Activated CD8-positive, alpha-beta T cell treated with anti-CD3 and anti-CD28 coated beads, Interleukin-2, amount 10 ng/mL, durations not matched to agents 7 days and 5 days (primary cell): Measurements from ENCODE around the gene PRDM12. TPM values are rescaled to one million over a fixed set of nuclear protein-coding genes. Genes with fewer than 3 reads are reported as not detected.
"Not testable (repeated sequence)": the region's sequence is repeated elsewhere in the genome, so short reads cannot be mapped to it uniquely, and the experiment has no call there.

Source experiments
- ATAC-seq: fragments of 150-1000 bp; cut with Tn5 transposase; one replicate; pipeline ENCODE4 v1.10.0; 2021; ENCODE audit warnings: moderate library complexity
- CTCF ChIA-PET: fragments of 350-600 bp; sonication (Branson Sonifier 250); formaldehyde crosslinking; loops from one replicate; lab custom pipeline; 2021; ENCODE audit warnings: antibody characterized with exemption; lab: Charles Lee
- POLR2A ChIA-PET: fragments of 350-600 bp; sonication (Branson Sonifier 250); formaldehyde crosslinking; loops from one replicate; lab custom pipeline; 2021; ENCODE audit warnings: antibody characterized with exemption; lab: Charles Lee
- DNase-seq: peaks from one replicate; pipeline ENCODE4 v3.0.0-alpha.2; 2020
- H3K27ac Mint-ChIP-seq: one replicate; pipeline ENCODE4 v1.8.0; 2021; ENCODE audit warnings: mild to moderate bottlenecking, mixed read lengths
- H3K27me3 Mint-ChIP-seq: one replicate; pipeline ENCODE4 v1.8.0; 2021; ENCODE audit warnings: low read depth, mixed read lengths
- H3K36me3 Mint-ChIP-seq: one replicate; pipeline ENCODE4 v1.8.0; 2021; ENCODE audit warnings: low read depth, mixed read lengths
- H3K4me1 Mint-ChIP-seq: one replicate; pipeline ENCODE4 v1.8.0; 2021; ENCODE audit warnings: low read depth, mixed read lengths
- H3K4me3 Mint-ChIP-seq: one replicate; pipeline ENCODE4 v1.8.0; 2021; ENCODE audit warnings: mild to moderate bottlenecking, mixed read lengths
- H3K9me3 Mint-ChIP-seq: one replicate; pipeline ENCODE4 v1.8.0; 2022; ENCODE audit warnings: mixed read lengths; ENCODE audit not compliant: insufficient read depth
- total RNA-seq, 2 experiments: library from RNA; stranded (reverse); gene quantifications; one replicate each; pipeline ENCODE4 v1.2.3, GENCODE V29; 2021

PRDM12 gene
- total RNA-seq, 2 experiments from 2014 or later: not detected

- Mint-ChIP-seq H3K9me3 (no peaks in the 10 kb centered on the region), H3K4me3 (no peak overlapping the region), H3K4me1 (peaks cover 17% of the 10 kb centered on the region), H3K27me3 (peaks cover 20% of the 10 kb centered on the region), H3K27ac (no peak overlapping the region), H3K36me3 (no peaks in the 10 kb centered on the region)
- POLR2A ChIA-PET: no interaction called here
- CTCF ChIA-PET: interaction anchor here (1.2 to 1.7 kb wide), 4 partner anchors 8 to 225 kb away, joined by 6 to 17 read pairs (median 6); partner anchors contain the start of gene EXOSC2
- ATAC-seq: no peak
- no peak for DNase-seq
Observed at GRCh38 chr9:130685104-130685503, 20.7 kb downstream of the PRDM12 start.

- H3K36me3 Mint-ChIP-seq, DNase-seq, ATAC-seq, H3K27ac Mint-ChIP-seq, H3K4me3 Mint-ChIP-seq, POLR2A ChIA-PET, H3K9me3 Mint-ChIP-seq: not testable (repeated sequence)
- Mint-ChIP-seq H3K4me1 (peaks cover 22% of the 10 kb centered on the region), H3K27me3 (peaks cover 20% of the 10 kb centered on the region)
- CTCF ChIA-PET: interaction anchor here (1.2 to 1.3 kb wide), 2 partner anchors 15 to 225 kb away, joined by 6 read pairs; no protein-coding TSS in a partner anchor
Observed at GRCh38 chr9:130685945-130686344, 21.6 kb downstream of the PRDM12 start.

- Mint-ChIP-seq H3K27me3 (peaks cover 18% of the 10 kb centered on the region), H3K9me3 (no peaks in the 10 kb centered on the region), H3K4me1 (peaks cover 19% of the 10 kb centered on the region), H3K4me3 (no peak overlapping the region), H3K36me3 (no peaks in the 10 kb centered on the region), H3K27ac (no peak overlapping the region)
- ChIA-PET CTCF (interaction anchor here (1.2 to 1.3 kb wide), 2 partner anchors 14 to 19 kb away, joined by 4 read pairs; no protein-coding TSS in a partner anchor), POLR2A (no interaction called here)
- no peak for ATAC-seq
- DNase-seq: no peak
Observed at GRCh38 chr9:130687615-130688014, 23.2 kb downstream of the PRDM12 start.

DNA sequence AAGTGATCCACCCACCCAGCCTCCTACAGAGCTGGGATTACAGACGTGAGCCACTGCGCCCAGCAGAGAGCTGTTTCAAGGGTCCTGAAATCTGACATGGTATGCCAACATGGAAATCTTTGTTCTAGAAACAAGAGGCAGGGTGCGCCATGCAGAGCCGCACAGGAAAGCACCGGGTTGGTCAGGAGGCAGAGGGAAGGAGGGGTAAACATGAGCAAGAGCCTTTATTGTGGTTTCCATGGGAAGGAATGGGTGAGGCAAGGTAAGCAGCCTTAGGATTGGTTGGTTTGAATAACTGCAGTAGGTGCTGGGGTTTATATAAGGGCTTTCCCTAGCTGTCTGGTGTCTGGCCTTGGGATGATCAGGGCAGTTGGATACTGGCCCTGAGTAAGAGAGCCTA lies 23.7 kb downstream of the PRDM12 start:
- peaks cover 24% of the 10 kb centered on the region for H3K4me1 Mint-ChIP-seq
- DNase-seq: no peak
- no peak overlapping the region for H3K27ac Mint-ChIP-seq
- H3K9me3 Mint-ChIP-seq: no peaks in the 10 kb centered on the region
- no peak overlapping the region for H3K4me3 Mint-ChIP-seq
- peaks cover 18% of the 10 kb centered on the region for H3K27me3 Mint-ChIP-seq
- ATAC-seq: no peak
- ChIA-PET POLR2A (no interaction called here), CTCF (interaction anchor here (1.2 to 1.3 kb wide), 2 partner anchors 13 to 19 kb away, joined by 4 read pairs; no protein-coding TSS in a partner anchor)
- no peaks in the 10 kb centered on the region for H3K36me3 Mint-ChIP-seq

- H3K27me3 Mint-ChIP-seq: peaks cover 18% of the 10 kb centered on the region
- H3K4me3 Mint-ChIP-seq: no peak overlapping the region
- peaks cover 30% of the 10 kb centered on the region for H3K4me1 Mint-ChIP-seq
- H3K27ac Mint-ChIP-seq: no peak overlapping the region
- CTCF ChIA-PET: interaction anchor here (2.5 kb wide), 1 partner anchor 12 kb away, joined by 20 read pairs; no protein-coding TSS in a partner anchor
- H3K36me3 Mint-ChIP-seq: peaks cover 8% of the 10 kb centered on the region
- DNase-seq: no peak
- POLR2A ChIA-PET: no interaction called here
- ATAC-seq: no peak
- no peaks in the 10 kb centered on the region for H3K9me3 Mint-ChIP-seq
Observed at GRCh38 chr9:130689572-130689936, 25.2 kb downstream of the PRDM12 start.

DNA sequence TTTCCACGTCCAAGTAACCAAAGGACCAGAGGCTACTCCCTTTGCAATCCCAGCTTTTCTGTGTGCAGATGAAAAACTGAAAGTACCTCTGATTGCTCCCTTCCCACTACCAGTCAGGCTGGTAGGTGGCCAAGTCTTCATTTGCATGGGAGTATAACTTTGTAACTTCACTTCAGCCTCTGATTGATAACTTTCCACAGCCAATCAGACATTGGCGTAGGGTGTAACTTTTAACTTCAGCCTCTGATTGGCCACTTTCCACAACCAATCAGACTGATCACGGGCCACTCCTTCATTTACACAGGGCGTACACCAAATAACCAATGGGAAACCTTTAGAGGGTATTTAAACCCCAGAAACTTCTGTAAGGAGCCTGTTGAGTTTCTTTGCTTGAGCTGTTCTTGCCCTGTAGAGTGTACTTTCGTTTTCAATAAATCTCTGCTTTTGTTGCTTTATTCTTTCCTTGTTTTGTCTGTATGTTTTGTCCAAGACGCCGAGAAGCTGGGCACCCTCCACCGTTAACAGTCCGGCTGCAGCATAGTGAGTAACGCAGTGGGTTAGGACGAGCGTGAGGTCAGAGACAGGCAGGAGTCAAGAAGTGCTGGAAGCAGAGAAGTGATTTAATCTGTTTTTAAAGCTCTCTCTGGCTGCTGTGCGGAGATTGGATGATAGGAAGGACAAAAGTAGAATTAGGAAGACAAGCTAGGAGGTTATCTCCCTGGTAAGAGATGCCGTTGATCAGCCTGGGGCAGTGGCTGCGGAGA lies 25.7 kb downstream of the PRDM12 start:
- ChIA-PET POLR2A (no interaction called here), CTCF (interaction anchor here (0.7 to 2.5 kb wide), 2 partner anchors 11 to 17 kb away, joined by 3 to 20 read pairs; no protein-coding TSS in a partner anchor)
- ATAC-seq (no peak), DNase-seq (no peak)
- Mint-ChIP-seq H3K27me3 (peaks cover 18% of the 10 kb centered on the region), H3K9me3 (no peaks in the 10 kb centered on the region), H3K4me3 (no peak overlapping the region), H3K4me1 (peaks cover 34% of the 10 kb centered on the region), H3K27ac (no peak overlapping the region), H3K36me3 (peaks cover 11% of the 10 kb centered on the region)

- H3K27ac Mint-ChIP-seq: no peak overlapping the region
- ATAC-seq: no peak
- no peak for DNase-seq
- H3K9me3 Mint-ChIP-seq: no peaks in the 10 kb centered on the region
- peaks cover 28% of the 10 kb centered on the region for H3K36me3 Mint-ChIP-seq
- H3K4me1 Mint-ChIP-seq: peaks cover 50% of the 10 kb centered on the region
- ChIA-PET POLR2A (interaction anchor here (2.2 kb wide), 1 partner anchor 21 kb away, joined by 11 read pairs; no protein-coding TSS in a partner anchor), CTCF (interaction anchor here (1.4 to 3.3 kb wide), 7 partner anchors 8 to 229 kb away, joined by 5 to 34 read pairs (median 17); no protein-coding TSS in a partner anchor)
- H3K4me3 Mint-ChIP-seq: no peak overlapping the region
- peaks cover 15% of the 10 kb centered on the region for H3K27me3 Mint-ChIP-seq
Observed at GRCh38 chr9:130692321-130692720, 27.9 kb downstream of the PRDM12 start.

DNA sequence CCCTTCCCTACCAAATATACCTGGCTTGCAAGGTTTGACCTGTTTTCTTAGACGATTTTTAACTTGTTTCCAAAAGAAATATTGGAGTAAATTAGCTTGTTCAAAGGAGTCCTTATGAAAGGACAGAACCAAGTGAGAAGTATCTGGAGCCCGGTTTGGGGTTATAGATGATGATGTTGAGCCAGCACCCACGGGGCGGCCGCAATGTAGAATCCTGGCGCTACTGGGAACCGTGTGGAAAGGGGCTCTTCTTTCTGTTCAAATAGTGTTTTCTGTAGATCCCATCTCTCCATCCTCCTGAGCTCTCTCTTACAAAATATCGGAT lies 28.7 kb downstream of the PRDM12 start:
- Mint-ChIP-seq H3K9me3 (no peaks in the 10 kb centered on the region), H3K4me1 (peaks cover 54% of the 10 kb centered on the region), H3K27me3 (peaks cover 11% of the 10 kb centered on the region), H3K27ac (peak overlapping the region; percentile 93), H3K4me3 (peak overlapping the region; percentile 96), H3K36me3 (peaks cover 33% of the 10 kb centered on the region)
- DNase-seq (no peak), ATAC-seq (no peak)
- CTCF ChIA-PET: interaction anchor here (0.8 to 3.3 kb wide), 9 partner anchors 9 to 233 kb away, joined by 3 to 34 read pairs (median 8); no protein-coding TSS in a partner anchor
- POLR2A ChIA-PET: interaction anchor here (0.6 to 2.2 kb wide), 5 partner anchors 11 to 28 kb away, joined by 3 to 11 read pairs (median 4); partner anchors contain the start of gene PRDM12

- Mint-ChIP-seq H3K4me1 (peaks cover 56% of the 10 kb centered on the region), H3K27ac (peak within 1 kb of the TSS; percentile 93), H3K27me3 (peaks cover 7% of the 10 kb centered on the region), H3K9me3 (no peaks in the 10 kb centered on the region), H3K36me3 (peaks cover 37% of the 10 kb centered on the region), H3K4me3 (peak within 1 kb of the TSS; percentile 96)
- ATAC-seq (peak; percentile 100), DNase-seq (peak; percentile 99)
- ChIA-PET POLR2A (interaction anchor here (0.6 to 2.2 kb wide), 5 partner anchors 10 to 29 kb away, joined by 3 to 11 read pairs (median 4); partner anchors contain the start of gene PRDM12), CTCF (interaction anchor here (0.7 to 3.3 kb wide), 10 partner anchors 9 to 234 kb away, joined by 3 to 34 read pairs (median 6); no protein-coding TSS in a partner anchor)
Observed at GRCh38 chr9:130693426-130694191, 29.2 kb downstream of the PRDM12 start, which contains the start of gene EXOSC2. Gene EXOSC2, plus strand, starts transcription at chr9:130693780. Its CDS starts 12 bp downstream, at chr9:130693792.

- peaks cover 62% of the 10 kb centered on the region for H3K4me1 Mint-ChIP-seq
- POLR2A ChIA-PET: interaction anchor here (1.3 to 2.2 kb wide), 3 partner anchors 10 to 30 kb away, joined by 3 to 11 read pairs (median 4); partner anchors contain the start of gene PRDM12
- peaks cover 7% of the 10 kb centered on the region for H3K27me3 Mint-ChIP-seq
- peak overlapping the region; percentile 96 for H3K4me3 Mint-ChIP-seq
- peak; percentile 31 for DNase-seq
- peak overlapping the region; percentile 93 for H3K27ac Mint-ChIP-seq
- peak; percentile 21 for ATAC-seq
- no peaks in the 10 kb centered on the region for H3K9me3 Mint-ChIP-seq
- CTCF ChIA-PET: interaction anchor here (0.7 to 3.3 kb wide), 6 partner anchors 8 to 64 kb away, joined by 3 to 34 read pairs (median 20); no protein-coding TSS in a partner anchor
- H3K36me3 Mint-ChIP-seq: peaks cover 43% of the 10 kb centered on the region
Observed at GRCh38 chr9:130694205-130694604, 29.8 kb downstream of the PRDM12 start.

DNA sequence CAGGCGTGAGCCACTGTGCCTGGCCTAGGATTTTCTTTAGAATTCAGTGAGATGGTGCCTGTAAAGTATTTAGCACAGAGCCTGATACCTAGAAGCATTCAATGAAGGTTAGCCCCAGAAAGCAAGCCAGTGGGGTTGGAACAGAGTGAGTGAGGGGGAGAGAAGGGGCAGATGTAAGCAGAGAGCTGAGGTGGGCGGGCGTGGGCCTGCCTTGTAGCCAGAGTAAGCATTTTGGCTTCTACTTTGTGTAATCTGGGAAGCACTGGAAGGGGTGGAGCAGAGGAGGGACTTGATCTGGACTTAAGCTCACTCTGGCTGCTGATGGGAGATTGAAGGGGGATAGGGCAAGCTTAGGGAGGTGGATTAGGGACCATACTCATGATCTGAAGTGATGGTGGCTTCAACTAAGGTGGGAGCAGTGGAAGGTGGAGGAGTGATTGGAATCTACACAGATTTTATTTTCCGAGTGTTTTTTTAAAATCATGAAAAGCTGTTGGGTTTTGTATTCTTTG lies 31.8 kb downstream of the PRDM12 start:
- CTCF ChIA-PET: interaction anchor here (0.6 to 1.0 kb wide), 6 partner anchors 10 to 236 kb away, joined by 3 to 4 read pairs (median 3); no protein-coding TSS in a partner anchor
- ATAC-seq (no peak), DNase-seq (no peak)
- Mint-ChIP-seq H3K4me3 (no peak overlapping the region), H3K27me3 (no peaks in the 10 kb centered on the region), H3K9me3 (no peaks in the 10 kb centered on the region), H3K27ac (no peak overlapping the region), H3K36me3 (peaks cover 52% of the 10 kb centered on the region), H3K4me1 (peaks cover 55% of the 10 kb centered on the region)
- POLR2A ChIA-PET: no interaction called here
